Measurements from ENCODE around the gene PRKAR2B.

Gene PRKAR2B

GRCh38 chr7:107164092-107164491 is 119.6 kb downstream of the PRKAR2B start:
- DNase-seq, result no peak

GRCh38 chr7:107165341-107165740 is 120.8 kb downstream of the PRKAR2B start:
- no peak for DNase-seq

DNA sequence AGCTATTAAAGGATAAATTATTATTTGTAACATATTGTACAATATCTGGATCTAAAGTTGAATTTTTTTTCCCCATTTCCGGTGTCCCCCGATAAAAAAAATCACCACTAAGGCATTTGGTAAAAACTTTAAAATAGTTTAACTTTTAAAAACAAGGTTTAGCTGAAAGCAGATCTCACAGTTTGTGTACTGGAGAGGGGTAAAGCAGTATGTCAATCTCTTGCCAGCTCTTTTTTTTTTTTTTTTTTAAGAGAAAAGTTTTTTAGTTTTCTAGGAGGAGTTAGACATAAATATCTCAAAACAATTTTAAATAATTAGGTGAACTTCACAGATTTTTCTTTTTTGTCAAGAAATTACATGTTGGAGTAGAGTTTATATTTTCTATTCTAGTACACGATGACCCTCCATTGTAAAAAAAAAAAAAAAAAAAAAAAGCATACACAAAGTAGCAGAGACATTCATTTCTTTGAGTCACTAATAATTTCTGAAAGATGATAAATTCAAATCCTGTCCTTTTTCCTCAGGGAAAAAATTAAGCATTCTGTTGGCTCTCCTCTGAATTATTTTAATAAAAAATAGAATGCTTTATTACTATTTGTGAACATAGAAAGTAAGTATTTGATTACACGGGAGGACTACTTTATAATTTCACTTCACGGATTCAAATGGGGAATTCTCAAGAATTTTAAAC is 122.4 kb downstream of the PRKAR2B start:
- no peak for DNase-seq

GRCh38 chr7:107167483-107168232 is 123.2 kb downstream of the PRKAR2B start:
- DNase-seq, result peak; percentile 64

GRCh38 chr7:107168233-107169119 is 124.0 kb downstream of the PRKAR2B start, which contains the start of gene HBP1:
TSS of gene HBP1 (plus strand) at chr7:107169003. CDS start at chr7:107179894, 10,891 bp downstream.
- DNase-seq, result peak; percentile 99

DNA sequence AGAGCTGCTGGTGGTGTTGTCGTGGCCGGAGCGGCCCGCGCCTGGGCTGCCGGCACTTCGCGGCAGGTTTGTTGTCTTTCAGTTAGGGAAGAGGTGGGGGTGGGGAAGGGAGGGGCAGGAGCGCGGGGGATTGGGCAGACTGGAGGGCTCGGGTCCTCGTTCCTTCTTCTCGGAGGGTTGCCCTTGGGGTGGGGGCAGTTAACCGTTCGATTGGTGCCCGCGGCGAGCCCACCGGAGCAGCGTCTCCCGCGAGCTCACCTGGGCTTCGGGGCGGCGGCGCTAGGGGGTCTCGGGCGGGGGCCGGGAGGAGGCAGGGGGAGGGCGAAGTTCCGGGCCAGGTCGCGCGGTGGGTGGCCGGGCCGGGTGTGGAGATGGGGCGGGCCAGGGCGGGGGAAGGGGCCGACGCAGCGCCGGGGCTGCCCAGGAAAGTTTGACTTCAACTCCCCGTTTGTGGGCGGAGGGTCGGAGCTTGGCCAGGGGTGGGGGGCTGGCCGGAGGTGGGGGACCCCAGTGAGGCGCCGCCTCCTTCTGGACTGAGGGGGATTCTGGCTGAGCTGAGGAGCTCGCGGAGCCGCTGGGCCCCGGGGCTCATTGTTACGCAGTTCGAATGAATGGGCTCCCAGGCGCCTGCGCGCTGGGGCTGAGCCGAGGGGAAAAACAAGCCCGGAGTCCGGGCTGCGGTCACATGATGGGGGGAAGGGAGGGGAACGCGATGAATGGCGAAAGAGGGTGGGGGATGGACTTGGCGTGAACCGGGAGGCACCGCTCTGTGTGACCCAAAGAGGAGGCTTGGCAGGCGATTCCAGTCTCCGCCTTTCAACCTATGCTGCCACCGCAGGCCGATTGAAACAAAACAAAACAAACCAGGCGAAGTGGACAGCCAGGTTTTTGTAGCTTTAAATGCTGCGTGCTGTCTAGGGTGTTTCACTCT is 124.9 kb downstream of the PRKAR2B start:
- DNase-seq, result peak; percentile 93

GRCh38 chr7:107170051-107170915 is 125.8 kb downstream of the PRKAR2B start:
- DNase-seq, result no peak

DNA sequence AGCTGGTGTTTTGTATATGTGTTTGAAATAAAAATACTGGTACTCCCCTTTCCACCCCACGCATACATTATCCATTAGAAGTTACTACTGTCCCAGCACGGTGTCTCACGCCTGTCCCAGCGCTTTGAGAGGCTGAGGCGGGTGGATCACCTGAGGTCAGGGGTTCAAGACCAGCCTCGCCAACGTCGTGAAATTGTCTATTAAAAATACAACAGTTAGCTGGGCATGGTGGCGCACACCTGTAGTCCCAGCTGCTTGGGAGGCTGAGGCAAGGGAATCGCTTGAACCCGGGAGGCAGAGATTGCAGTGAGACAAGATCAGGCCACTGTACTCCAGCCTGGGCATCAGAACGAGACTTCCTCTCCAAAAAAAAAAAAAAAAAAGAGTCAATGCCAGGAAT is 127.0 kb downstream of the PRKAR2B start:
- DNase-seq, result no peak

DNA sequence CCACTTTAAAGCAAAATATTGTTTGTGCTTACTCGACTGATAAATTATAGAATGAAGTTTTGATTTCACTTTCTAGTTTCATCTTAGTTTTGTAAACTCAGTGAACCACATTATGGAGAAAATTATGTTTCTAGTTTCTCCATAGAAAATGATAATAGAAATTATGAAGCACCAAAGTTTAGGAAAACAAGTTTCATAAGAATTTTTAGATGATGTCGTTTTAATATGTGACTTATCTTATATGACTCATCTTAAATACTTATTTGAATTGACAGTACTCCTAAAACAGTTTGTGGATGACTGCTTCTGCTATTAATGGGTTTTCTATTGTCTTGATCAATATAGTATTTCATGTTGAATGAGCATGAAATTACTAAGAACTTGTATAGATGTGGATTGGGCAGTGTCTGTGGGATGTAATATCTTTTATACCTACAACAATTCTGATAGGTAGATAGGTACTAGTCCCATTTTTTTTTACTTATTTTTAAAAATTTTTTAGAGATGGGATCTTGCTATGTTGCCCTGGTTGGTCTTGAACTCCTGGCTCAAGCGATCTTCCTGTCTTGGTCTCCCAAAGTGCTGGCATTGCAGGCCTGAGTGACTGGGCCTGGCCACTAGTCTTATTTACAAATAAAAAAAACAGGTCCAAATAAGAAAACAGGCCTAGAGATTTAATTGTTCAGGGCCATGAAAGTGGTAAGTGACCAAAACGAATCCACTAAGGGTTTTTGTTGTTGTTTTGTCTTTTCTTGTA is 127.9 kb downstream of the PRKAR2B start:
- no peak for DNase-seq

- no peak for DNase-seq
Observed at GRCh38 chr7:107173191-107173590, 128.7 kb downstream of the PRKAR2B start.

DNA sequence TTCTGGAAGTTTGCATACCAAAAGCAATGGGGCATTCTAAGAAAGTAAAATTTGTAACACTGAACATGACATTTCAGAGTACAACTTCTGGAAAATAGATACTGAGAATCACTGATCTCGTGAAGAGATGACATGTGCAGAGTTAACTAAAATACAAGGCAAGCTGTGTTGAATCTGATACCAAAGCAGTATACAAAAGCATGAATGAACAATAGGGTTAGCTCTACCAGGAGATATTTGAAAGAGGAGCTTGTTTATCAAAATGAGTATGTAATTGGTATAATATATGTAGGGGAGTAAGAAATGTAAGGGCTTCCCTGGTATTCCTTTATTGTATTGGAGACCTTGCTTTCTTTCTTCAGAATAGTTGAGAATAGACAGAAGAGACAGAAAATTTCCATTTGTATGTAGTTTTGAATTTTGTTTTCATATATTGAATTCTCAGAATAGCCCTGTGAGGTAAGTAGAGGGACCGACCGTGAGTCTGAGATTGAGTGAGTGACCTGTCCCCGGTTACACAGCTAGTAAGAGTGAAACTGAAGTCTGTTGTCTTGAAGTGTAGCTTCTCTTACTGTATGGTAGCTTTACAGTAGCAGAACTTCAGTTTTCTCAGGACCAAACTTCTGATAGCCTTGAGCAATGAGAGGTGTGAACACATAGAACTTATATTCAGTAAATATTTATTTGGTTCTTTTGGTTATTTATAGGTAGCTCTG is 129.3 kb downstream of the PRKAR2B start:
- no peak for DNase-seq

GRCh38 chr7:107179326-107180164 is 135.0 kb downstream of the PRKAR2B start:
- peak; percentile 78 for DNase-seq

- peak; percentile 79 for DNase-seq
Observed at GRCh38 chr7:107180378-107180777, 135.9 kb downstream of the PRKAR2B start.

GRCh38 chr7:107181172-107181571 is 136.7 kb downstream of the PRKAR2B start:
- no peak for DNase-seq

- no peak for DNase-seq
Observed at GRCh38 chr7:107185716-107186115, 141.2 kb downstream of the PRKAR2B start.

DNA sequence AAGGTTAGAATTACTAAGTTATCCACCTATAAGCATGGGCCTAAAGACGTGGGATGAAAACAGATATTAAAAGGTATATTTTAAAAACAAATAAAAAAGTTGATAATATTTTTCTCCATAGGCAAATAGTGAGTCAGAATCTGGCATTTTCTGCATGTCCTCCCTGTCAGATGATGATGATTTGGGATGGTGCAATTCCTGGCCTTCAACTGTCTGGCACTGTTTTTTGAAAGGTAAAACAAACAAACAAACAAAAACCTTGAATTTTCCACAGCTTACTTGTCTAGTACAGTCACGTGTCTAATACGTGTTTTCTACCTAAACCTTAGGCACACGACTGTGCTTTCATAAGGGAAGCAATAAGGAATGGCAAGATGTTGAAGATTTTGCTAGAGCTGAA is 141.7 kb downstream of the PRKAR2B start:
- no peak for DNase-seq

DNA sequence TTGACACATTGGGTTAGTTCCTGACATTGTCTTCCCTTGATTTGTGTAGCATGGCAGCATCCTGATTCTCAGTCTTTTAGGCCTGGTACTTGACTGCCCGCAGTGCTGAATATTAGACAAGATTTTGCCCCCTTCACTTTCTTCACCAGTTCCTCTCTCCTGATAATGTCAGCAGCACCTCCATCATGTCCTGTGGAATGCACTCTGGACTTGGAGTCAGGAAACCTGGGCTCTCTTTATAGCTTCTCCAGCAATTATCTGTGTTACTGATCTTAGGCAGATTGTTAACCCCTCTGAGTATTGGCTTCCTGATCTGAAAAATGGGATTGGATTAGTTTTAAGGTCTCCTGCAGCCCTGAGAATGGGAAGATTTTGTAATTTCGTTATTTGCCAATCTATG is 143.3 kb downstream of the PRKAR2B start:
- DNase-seq, result no peak

GRCh38 chr7:107190090-107190489 is 145.6 kb downstream of the PRKAR2B start:
- no peak for DNase-seq

DNA sequence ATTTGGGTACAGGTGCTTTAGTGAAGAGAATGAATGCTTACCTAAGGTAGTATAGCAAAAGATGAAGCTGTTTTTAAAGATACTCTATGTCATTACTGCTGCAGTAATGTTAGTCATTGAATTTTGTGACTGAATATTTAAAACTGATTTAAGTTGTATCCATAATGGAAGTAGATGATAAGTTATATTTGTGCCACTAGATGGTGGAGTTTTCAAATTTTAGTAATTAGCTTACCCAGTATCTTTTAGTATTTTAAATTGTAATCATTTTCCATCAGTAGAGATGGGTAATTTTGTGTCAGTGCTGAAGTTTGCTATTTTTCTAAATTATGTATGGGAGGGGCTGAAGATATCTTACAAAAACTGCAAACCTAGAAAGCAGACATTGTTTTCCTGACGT is 149.5 kb downstream of the PRKAR2B start:
- DNase-seq, result no peak
